IPS-18a (cell line): ENCODE data around the gene MUC5AC.
"Not testable (repeated sequence)": the region's sequence is repeated elsewhere in the genome, so short reads cannot be mapped to it uniquely, and the experiment has no call there.

Experiments
- H3K27ac ChIP-seq: one replicate; pipeline ENCODE4 v1.5.1; 2013; ENCODE audit warnings: low read length
- H3K27me3 ChIP-seq: one replicate; pipeline ENCODE4 v1.6.1; 2013; ENCODE audit warnings: mild to moderate bottlenecking, low read length; ENCODE audit not compliant: control insufficient read depth, insufficient read depth
- H3K36me3 ChIP-seq: one replicate; pipeline ENCODE4 v1.6.1; 2013; ENCODE audit warnings: low read depth, low read length; ENCODE audit not compliant: control insufficient read depth
- H3K4me1 ChIP-seq: one replicate; pipeline ENCODE4 v1.6.1; 2013; ENCODE audit warnings: low read depth, low read length; ENCODE audit not compliant: control insufficient read depth
- H3K4me3 ChIP-seq: one replicate; pipeline ENCODE4 v1.5.1; 2013; ENCODE audit warnings: low read length
- H3K9ac ChIP-seq: one replicate; pipeline ENCODE4 v1.6.1; 2013; ENCODE audit warnings: mild to moderate bottlenecking, low read length, moderate library complexity
- H3K9me3 ChIP-seq: one replicate; pipeline ENCODE4 v1.6.1; 2013; ENCODE audit warnings: low read depth, low read length; ENCODE audit not compliant: control insufficient read depth

Gene MUC5AC

GRCh38 chr11:1153105-1153950 lies 4.4 kb upstream of the MUC5AC start:
- Histone ChIP-seq H3K27ac (no peak overlapping the region), H3K36me3 (no peaks in the 10 kb centered on the region), H3K9me3 (no peaks in the 10 kb centered on the region), H3K4me3 (no peak overlapping the region), H3K27me3 (no peaks in the 10 kb centered on the region), H3K9ac (no peak overlapping the region), H3K4me1 (no peaks in the 10 kb centered on the region)

GRCh38 chr11:1153951-1154493 lies 3.7 kb upstream of the MUC5AC start:
- Histone ChIP-seq H3K4me3 (no peak overlapping the region), H3K27me3 (no peaks in the 10 kb centered on the region), H3K9me3 (no peaks in the 10 kb centered on the region), H3K9ac (no peak overlapping the region), H3K27ac (no peak overlapping the region), H3K36me3 (no peaks in the 10 kb centered on the region), H3K4me1 (no peaks in the 10 kb centered on the region)

- not testable (repeated sequence) for H3K9me3 ChIP-seq, H3K27me3 ChIP-seq, H3K9ac ChIP-seq, H3K36me3 ChIP-seq, H3K4me3 ChIP-seq, H3K4me1 ChIP-seq, H3K27ac ChIP-seq
Measured at GRCh38 chr11:1154656-1155055, 3.1 kb upstream of the MUC5AC start.

GRCh38 chr11:1155274-1155693 lies 2.5 kb upstream of the MUC5AC start:
- H3K4me3 ChIP-seq, result no peak overlapping the region
- no peak overlapping the region for H3K27ac ChIP-seq

GRCh38 chr11:1156506-1157340 lies 1.0 kb upstream of the MUC5AC start:
- no peak overlapping the region for H3K4me3 ChIP-seq
- H3K27me3 ChIP-seq, result no peaks in the 10 kb centered on the region
- H3K27ac ChIP-seq, result no peak overlapping the region
- no peaks in the 10 kb centered on the region for H3K36me3 ChIP-seq
- H3K4me1 ChIP-seq, result no peaks in the 10 kb centered on the region
- H3K9ac ChIP-seq, result no peak overlapping the region
- no peaks in the 10 kb centered on the region for H3K9me3 ChIP-seq

More at GRCh38 chr11:1155274-1155693, 2.5 kb upstream of the MUC5AC start:
- no peaks in the 10 kb centered on the region for H3K4me1 ChIP-seq
- no peaks in the 10 kb centered on the region for H3K27me3 ChIP-seq
- no peak overlapping the region for H3K9ac ChIP-seq
- H3K36me3 ChIP-seq, result no peaks in the 10 kb centered on the region
- no peaks in the 10 kb centered on the region for H3K9me3 ChIP-seq

GRCh38 chr11:1157341-1157644 lies 460 bp upstream of the MUC5AC start:
- H3K9me3 ChIP-seq, result no peaks in the 10 kb centered on the region
- H3K27ac ChIP-seq, result no peak overlapping the region
- no peaks in the 10 kb centered on the region for H3K36me3 ChIP-seq
- no peaks in the 10 kb centered on the region for H3K27me3 ChIP-seq
- no peaks in the 10 kb centered on the region for H3K4me1 ChIP-seq
- no peak overlapping the region for H3K9ac ChIP-seq
- H3K4me3 ChIP-seq, result no peak overlapping the region

GRCh38 chr11:1158681-1159487 lies 1.1 kb downstream of the MUC5AC start:
- no peaks in the 10 kb centered on the region for H3K27me3 ChIP-seq
- no peak overlapping the region for H3K9ac ChIP-seq
- no peaks in the 10 kb centered on the region for H3K9me3 ChIP-seq
- no peak overlapping the region for H3K4me3 ChIP-seq
- no peaks in the 10 kb centered on the region for H3K36me3 ChIP-seq
- H3K27ac ChIP-seq, result no peak overlapping the region
- H3K4me1 ChIP-seq, result no peaks in the 10 kb centered on the region

DNA sequence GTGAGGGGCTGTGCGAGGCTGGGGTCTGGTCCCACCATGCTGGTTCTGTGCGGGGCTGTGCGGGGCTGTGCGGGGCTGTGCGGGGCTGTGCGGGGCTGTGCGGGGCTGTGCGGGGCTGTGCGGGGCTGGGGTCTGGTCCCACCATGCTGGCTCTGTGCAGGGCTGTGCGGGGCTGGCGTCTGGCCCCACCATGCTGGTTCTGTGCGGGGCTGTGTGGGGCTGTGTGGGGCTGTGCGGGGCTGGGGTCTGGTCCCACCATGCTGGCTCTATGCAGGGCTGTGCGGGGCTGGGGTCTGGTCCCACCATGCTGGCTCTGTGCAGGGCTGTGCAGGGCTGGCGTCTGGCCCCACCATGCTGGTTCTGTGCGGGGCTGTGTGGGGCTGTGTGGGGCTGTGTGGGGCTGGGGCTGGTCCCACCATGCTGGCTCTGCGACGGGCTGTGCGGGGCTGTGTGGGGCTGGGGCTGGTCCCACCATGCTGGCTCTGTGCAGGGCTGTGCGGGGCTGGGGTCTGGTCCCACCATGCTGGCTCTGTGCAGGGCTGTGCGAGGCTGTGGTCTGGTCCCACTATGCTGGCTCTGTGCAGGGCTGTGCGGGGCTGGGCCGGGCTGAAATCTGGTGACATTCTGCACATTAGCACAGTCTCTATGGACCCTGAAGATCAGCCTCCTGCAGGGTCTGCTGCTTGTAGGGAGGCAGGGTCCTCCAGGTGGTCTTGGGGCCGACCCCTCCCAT lies 1.9 kb downstream of the MUC5AC start:
- H3K9me3 ChIP-seq, H3K9ac ChIP-seq, H3K4me1 ChIP-seq, H3K27ac ChIP-seq, H3K36me3 ChIP-seq, H3K27me3 ChIP-seq, H3K4me3 ChIP-seq: not testable (repeated sequence)

DNA sequence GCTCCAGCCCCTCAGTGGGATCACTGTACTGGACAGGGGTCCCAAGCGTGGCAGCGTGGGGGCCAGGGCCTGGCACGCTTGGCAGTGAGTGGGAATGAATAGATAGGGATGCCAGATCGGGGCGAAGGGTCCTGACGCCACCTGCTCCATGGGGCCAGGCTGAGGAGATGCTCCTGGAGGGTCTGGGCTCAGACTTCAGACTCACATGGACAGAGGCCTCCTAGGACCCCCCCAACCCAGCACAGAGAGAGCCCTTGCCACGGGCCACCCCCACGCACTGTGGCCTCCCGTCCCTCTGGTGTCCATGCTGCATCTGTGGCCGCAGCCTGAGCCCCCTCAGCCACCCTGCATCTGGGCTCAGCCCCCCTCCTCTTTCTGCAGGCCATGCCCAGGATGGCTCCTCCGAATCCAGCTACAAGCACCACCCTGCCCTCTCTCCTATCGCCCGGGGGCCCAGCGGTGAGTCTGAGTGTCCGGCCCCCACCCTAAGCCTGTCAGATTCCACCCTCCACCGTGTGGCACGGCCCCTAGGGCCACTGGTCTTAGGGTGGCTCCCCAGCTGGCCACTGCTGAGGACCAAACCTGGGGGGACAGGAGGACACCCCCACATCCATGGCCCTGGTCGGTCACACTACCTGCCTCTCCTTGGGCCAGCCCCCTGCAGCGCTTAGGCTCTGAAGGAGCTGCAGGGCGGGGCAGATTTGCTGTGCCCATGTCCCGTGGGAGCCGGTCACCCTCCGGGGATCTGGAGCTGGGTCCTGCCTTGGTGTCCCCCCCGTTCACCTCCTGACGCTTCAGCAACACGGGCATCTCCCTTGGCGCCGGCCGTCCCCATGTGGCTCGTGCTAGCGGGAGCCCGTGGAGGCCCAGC lies 2.7 kb downstream of the MUC5AC start:
- Histone ChIP-seq H3K4me3 (no peak overlapping the region), H3K4me1 (no peaks in the 10 kb centered on the region), H3K36me3 (no peaks in the 10 kb centered on the region), H3K27me3 (no peaks in the 10 kb centered on the region), H3K9ac (no peak overlapping the region), H3K27ac (no peak overlapping the region), H3K9me3 (no peaks in the 10 kb centered on the region)

- no peak overlapping the region for H3K27ac ChIP-seq
- H3K36me3 ChIP-seq, result no peaks in the 10 kb centered on the region
- H3K4me3 ChIP-seq, result no peak overlapping the region
- no peaks in the 10 kb centered on the region for H3K4me1 ChIP-seq
- H3K27me3 ChIP-seq, result no peaks in the 10 kb centered on the region
- no peaks in the 10 kb centered on the region for H3K9me3 ChIP-seq
- no peak overlapping the region for H3K9ac ChIP-seq
Measured at GRCh38 chr11:1161410-1162137, 3.8 kb downstream of the MUC5AC start.
